ENCODE measurements around the gene RNF207.

- no peak for TF ChIP-seq CTCF (IDR thresholded peaks at IDR 0.05; ENCODE audit: extremely low read depth in 1 of 2, insufficient read depth in 1 of 2, low read depth in 1 of 2, low read length in 2 of 2)
- no peak for TF ChIP-seq POLR2AphosphoS5 (IDR thresholded peaks at IDR 0.05; ENCODE audit: insufficient read depth, low read depth, low read length)
- no peak for TF ChIP-seq MYC (IDR thresholded peaks at IDR 0.05; ENCODE audit: low read depth, low read length)
- no peak for TF ChIP-seq POLR2A (IDR thresholded peaks at IDR 0.05; ENCODE audit: low read depth, low read length)
- no peak for TF ChIP-seq EZH2 (IDR thresholded peaks at IDR 0.05; ENCODE audit: borderline replicate concordance, low read depth, low read length, severe bottlenecking)
- TF ChIP-seq JUN (IDR thresholded peaks at IDR 0.05; ENCODE audit: borderline replicate concordance, insufficient read depth, insufficient read length, low read depth) = no peak
Measured at GRCh38 chr1:6163191-6163972, 42.5 kb upstream of the RNF207 start.

Data from endothelial cell of umbilical vein (primary cell).